GM23338 (cell line): Measurements from ENCODE around the gene CCDC81. TPM values are rescaled to one million over a fixed set of nuclear protein-coding genes. Genes with fewer than 3 reads are reported as not detected.

Experiments
- ATAC-seq: fragments of 200-7000 bp; cut with Tn5 transposase; 3 replicates; pipeline ENCODE4 v1.9.1; 2020
- DNase-seq: peaks from one replicate; pipeline ENCODE4 v3.0.0-alpha.2; 2015; ENCODE audit warnings: low spot score
- H2AFZ ChIP-seq: fragments of 200-600 bp; sonication (generic); 2 replicates; pipeline ENCODE4 v1.8.0; 2016; ENCODE audit warnings: antibody characterized with exemption, mild to moderate bottlenecking, moderate library complexity
- H3F3A ChIP-seq: fragments of 200-600 bp; sonication (generic); replicated peaks from 2 replicates; pipeline ENCODE4 v1.8.0; 2017; ENCODE audit warnings: antibody characterized with exemption, mixed run types, low read depth
- H3K27ac ChIP-seq: fragments of 200-600 bp; sonication (generic); 2 replicates; pipeline ENCODE4 v1.6.1; 2016; ENCODE audit warnings: low read depth
- H3K27me3 ChIP-seq: fragments of 200-600 bp; sonication (generic); 2 replicates; pipeline ENCODE4 v1.8.0; 2016; ENCODE audit warnings: mild to moderate bottlenecking, mixed run types, moderate library complexity; ENCODE audit not compliant: insufficient read depth
- H3K36me3 ChIP-seq: fragments of 200-600 bp; sonication (generic); 2 replicates; pipeline ENCODE4 v1.8.0; 2016; ENCODE audit warnings: mild to moderate bottlenecking; ENCODE audit not compliant: insufficient read depth
- H3K4me1 ChIP-seq: fragments of 200-600 bp; sonication (generic); 2 replicates; pipeline ENCODE4 v1.8.0; 2016; ENCODE audit warnings: mild to moderate bottlenecking, moderate library complexity; ENCODE audit not compliant: insufficient read depth
- H3K4me2 ChIP-seq: fragments of 200-600 bp; sonication (generic); 2 replicates; pipeline ENCODE4 v1.7.1; 2017; ENCODE audit warnings: mixed run types
- H3K4me3 ChIP-seq: fragments of 200-600 bp; sonication (generic); 2 replicates; pipeline ENCODE4 v1.6.1; 2016; ENCODE audit warnings: mixed run types
- H3K79me2 ChIP-seq: fragments of 200-600 bp; sonication (generic); replicated peaks from 2 replicates; pipeline ENCODE4 v1.8.0; 2017; ENCODE audit warnings: mild to moderate bottlenecking; ENCODE audit not compliant: insufficient read depth
- H3K9me2 ChIP-seq: fragments of 200-600 bp; sonication (generic); 2 replicates; pipeline ENCODE4 v1.8.0; 2017; ENCODE audit not compliant: insufficient read depth
- H4K20me1 ChIP-seq: fragments of 200-600 bp; sonication (generic); replicated peaks from 2 replicates; pipeline ENCODE4 v1.8.0; 2017; ENCODE audit warnings: mild to moderate bottlenecking; ENCODE audit not compliant: insufficient read depth
- H3K27ac Mint-ChIP-seq: 2 replicates; pipeline ENCODE4 v1.8.0; 2020; ENCODE audit warnings: inconsistent platforms, mild to moderate bottlenecking, moderate library complexity, mixed read lengths
- H3K27me3 Mint-ChIP-seq: 3 replicates; pipeline ENCODE4 v1.8.0; 2022; ENCODE audit warnings: low read depth, mild to moderate bottlenecking, moderate library complexity, mixed read lengths, inconsistent platforms; ENCODE audit not compliant: insufficient read depth, poor library complexity
- H3K36me3 Mint-ChIP-seq: 3 replicates; pipeline ENCODE4 v1.8.0; 2021; ENCODE audit warnings: low read depth, mild to moderate bottlenecking, inconsistent platforms, moderate library complexity, mixed read lengths
- H3K4me1 Mint-ChIP-seq: 3 replicates; pipeline ENCODE4 v1.8.0; 2020; ENCODE audit warnings: mild to moderate bottlenecking, inconsistent platforms, mixed read lengths
- H3K4me3 Mint-ChIP-seq: 3 replicates; pipeline ENCODE4 v1.8.0; 2021; ENCODE audit warnings: moderate library complexity, mild to moderate bottlenecking, inconsistent platforms, mixed read lengths
- H3K9me3 Mint-ChIP-seq: 3 replicates; pipeline ENCODE4 v1.8.0; 2020; ENCODE audit warnings: moderate library complexity, mild to moderate bottlenecking, inconsistent platforms, mixed read lengths
- CREB1 ChIP-seq: fragments of 250-450 bp; sonication (Bioruptor Pico); IDR thresholded peaks from 2 replicates; pipeline ENCODE4 v1.5.0; 2020; ENCODE audit warnings: low read depth, mild to moderate bottlenecking, moderate library complexity
- CTCF ChIP-seq, 2 experiments: fragments of 200-600 bp in 1 of 2; sonication (generic) in 1 of 2; conservative IDR thresholded peaks; 2 replicates each; pipeline versions ENCODE4 v1.5.1 to v1.6.1; 2016 to 2017; ENCODE audit warnings: antibody characterized with exemption in 2 of 2, low read depth in 2 of 2, mild to moderate bottlenecking in 2 of 2, moderate library complexity in 1 of 2
- ETS1 ChIP-seq: IDR thresholded peaks from 2 replicates; pipeline ENCODE4 v1.6.1; 2016; ENCODE audit warnings: antibody characterized with exemption
- EZH2 ChIP-seq: fragments of 200-600 bp; sonication (generic); IDR thresholded peaks from one replicate; pipeline ENCODE4 v1.8.0; 2017; ENCODE audit warnings: antibody characterized with exemption, mild to moderate bottlenecking, low read depth; ENCODE audit not compliant: unreplicated experiment
- EZH2phosphoT487 ChIP-seq: fragments of 200-600 bp; sonication (generic); IDR thresholded peaks from one replicate; pipeline ENCODE4 v1.8.1; 2018; ENCODE audit warnings: antibody characterized with exemption; ENCODE audit not compliant: unreplicated experiment
- NANOG ChIP-seq: IDR thresholded peaks from 2 replicates; pipeline ENCODE4 v1.6.1; 2016; ENCODE audit warnings: antibody characterized with exemption, borderline replicate concordance
- REST ChIP-seq: IDR thresholded peaks from one replicate; pipeline ENCODE4 v1.6.1; 2018; ENCODE audit warnings: antibody characterized with exemption; ENCODE audit not compliant: unreplicated experiment
- STAT1 ChIP-seq: IDR thresholded peaks from one replicate; pipeline ENCODE4 v1.6.1; 2016; ENCODE audit warnings: antibody characterized with exemption; ENCODE audit not compliant: unreplicated experiment
- polyA plus RNA-seq: library from polyadenylated mRNA; unstranded; fragments of >200 nt; fragmentation: Nextera tagmentation; extraction: Ambion mirVana; gene quantifications from 2 replicates; pipeline ENCODE4 v1.2.1, GENCODE V29; 2016
- total RNA-seq: library from RNA; depleted of rRNA; stranded (reverse); fragments of >200 nt; shearing (Covaris generic); gene quantifications from 2 replicates; pipeline ENCODE4 v1.2.3, GENCODE V29; 2014

CCDC81 gene
- total and polyA plus RNA-seq, 2 experiments from 2014 or later: 0.37 to 4.3 TPM

GRCh38 chr11:86374069-86374468, 618 bp upstream of the CCDC81 start:
- H4K20me1 ChIP-seq: no peaks in the 10 kb centered on the region
- H3K27ac Mint-ChIP-seq: no peak overlapping the region
- peaks cover 3% of the 10 kb centered on the region for H3K27me3 Mint-ChIP-seq
- DNase-seq (no peak), ATAC-seq (no peak)
- no peak for TF ChIP-seq STAT1
- TF ChIP-seq ETS1: no peak
- TF ChIP-seq EZH2: no peak
- no peak for TF ChIP-seq NANOG
- TF ChIP-seq EZH2phosphoT487: no peak
- no peak for TF ChIP-seq REST
- no peak for TF ChIP-seq CTCF (conservative IDR thresholded peaks at IDR 0.05; ENCODE audit: low read depth in 2 of 2)
- no peaks in the 10 kb centered on the region for H3K27me3 ChIP-seq
- peak overlapping the region; percentile 50 for H3K4me3 ChIP-seq
- peak overlapping the region; percentile 84 for H3K4me2 ChIP-seq
- peak overlapping the region; percentile 80 for H2AFZ ChIP-seq
- no peaks in the 10 kb centered on the region for H3F3A ChIP-seq
- H3K4me3 Mint-ChIP-seq: peak overlapping the region; percentile 72
- no peak overlapping the region for H3K27ac ChIP-seq
- H3K36me3 Mint-ChIP-seq: peaks cover 6% of the 10 kb centered on the region; the same call in 2 of the 3 replicates
- peaks cover 3% of the 10 kb centered on the region; the same call in 1 of the 3 replicates for H3K9me3 Mint-ChIP-seq
- peaks cover 11% of the 10 kb centered on the region for H3K4me1 ChIP-seq
- no peaks in the 10 kb centered on the region for H3K79me2 ChIP-seq
- H3K4me1 Mint-ChIP-seq: peaks cover 13% of the 10 kb centered on the region
- no peaks in the 10 kb centered on the region for H3K9me2 ChIP-seq
- H3K36me3 ChIP-seq: no peaks in the 10 kb centered on the region

DNA sequence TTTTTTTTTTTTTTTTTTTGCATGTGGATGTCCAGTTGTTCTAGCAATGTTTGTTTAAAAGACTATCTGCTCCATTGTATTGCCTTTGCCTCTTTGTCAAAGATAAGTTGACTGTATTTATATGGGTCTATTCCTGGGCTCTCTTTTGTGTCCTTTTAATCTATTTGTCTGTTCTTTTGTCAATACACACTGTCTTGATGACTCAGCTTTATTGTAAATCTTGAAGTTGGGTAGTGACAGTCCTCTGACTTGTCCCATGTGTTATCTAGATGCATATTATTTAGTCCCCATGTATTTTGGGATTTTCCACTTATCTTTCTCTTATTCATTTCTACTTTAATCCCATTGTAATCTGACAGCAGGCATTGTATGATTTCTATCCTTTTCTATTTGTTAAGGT, 3.3 kb downstream of the CCDC81 start:
- Mint-ChIP-seq H3K27ac (no peak overlapping the region), H3K4me1 (peaks cover 13% of the 10 kb centered on the region), H3K4me3 (no peak overlapping the region), H3K27me3 (peaks cover 3% of the 10 kb centered on the region), H3K36me3 (no peaks in the 10 kb centered on the region; the same call in 2 of the 3 replicates), H3K9me3 (no peaks in the 10 kb centered on the region)
- Histone ChIP-seq H3K9me2 (peaks cover 4% of the 10 kb centered on the region; the same call in 1 of the 2 replicates), H3K27ac (no peak overlapping the region), H3K4me2 (no peak overlapping the region), H3K79me2 (no peaks in the 10 kb centered on the region), H2AFZ (no peak overlapping the region), H3K36me3 (no peaks in the 10 kb centered on the region), H3F3A (no peaks in the 10 kb centered on the region), H3K4me1 (peaks cover 11% of the 10 kb centered on the region), H3K4me3 (no peak overlapping the region), H4K20me1 (no peaks in the 10 kb centered on the region), H3K27me3 (no peaks in the 10 kb centered on the region)
- no peak for TF ChIP-seq CREB1 (CRISPR knock-in tag)
- ATAC-seq (no peak), DNase-seq (no peak)
